Measurements from ENCODE around the gene DNAAF3. TPM values are rescaled to one million over a fixed set of nuclear protein-coding genes. Genes with fewer than 3 reads are reported as not detected.

DNAAF3 gene
- total RNA-seq, 4 donors from 2014 or later, result 0.34 to 0.88 TPM; not detected in 2

DNA sequence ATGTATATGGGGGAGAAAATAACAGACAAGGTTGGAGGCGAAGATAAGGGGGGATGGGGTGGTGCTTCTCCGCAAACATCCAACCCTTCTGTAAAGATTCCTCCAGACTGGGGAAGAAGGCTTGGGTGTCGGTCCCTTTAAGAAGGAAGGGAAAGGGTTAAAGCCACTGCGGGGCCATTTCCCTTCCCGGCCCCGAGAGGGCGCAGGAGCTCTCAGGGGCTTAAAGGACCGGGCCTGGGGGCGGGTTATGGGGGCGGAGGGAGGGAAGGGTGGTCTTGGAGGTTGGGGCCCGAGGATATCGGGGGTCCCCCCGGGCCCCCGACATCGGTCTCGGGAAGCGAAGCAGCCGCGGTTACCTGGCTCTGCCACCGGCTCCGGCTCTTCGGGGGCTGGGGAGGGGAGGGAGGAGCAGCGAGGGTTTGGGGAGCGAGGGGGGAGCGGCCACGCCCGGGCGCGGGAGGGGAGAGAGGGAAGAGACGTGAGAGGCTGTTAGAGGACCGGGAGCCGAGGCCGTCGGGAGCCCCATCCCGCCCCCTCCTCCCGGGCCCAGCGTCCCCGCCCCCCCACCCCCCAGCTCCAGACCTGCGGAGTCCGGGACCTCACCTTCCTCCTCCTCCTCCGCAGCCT, 20.2 kb downstream of the DNAAF3 start:
- TF ChIP-seq, protein P1, sequence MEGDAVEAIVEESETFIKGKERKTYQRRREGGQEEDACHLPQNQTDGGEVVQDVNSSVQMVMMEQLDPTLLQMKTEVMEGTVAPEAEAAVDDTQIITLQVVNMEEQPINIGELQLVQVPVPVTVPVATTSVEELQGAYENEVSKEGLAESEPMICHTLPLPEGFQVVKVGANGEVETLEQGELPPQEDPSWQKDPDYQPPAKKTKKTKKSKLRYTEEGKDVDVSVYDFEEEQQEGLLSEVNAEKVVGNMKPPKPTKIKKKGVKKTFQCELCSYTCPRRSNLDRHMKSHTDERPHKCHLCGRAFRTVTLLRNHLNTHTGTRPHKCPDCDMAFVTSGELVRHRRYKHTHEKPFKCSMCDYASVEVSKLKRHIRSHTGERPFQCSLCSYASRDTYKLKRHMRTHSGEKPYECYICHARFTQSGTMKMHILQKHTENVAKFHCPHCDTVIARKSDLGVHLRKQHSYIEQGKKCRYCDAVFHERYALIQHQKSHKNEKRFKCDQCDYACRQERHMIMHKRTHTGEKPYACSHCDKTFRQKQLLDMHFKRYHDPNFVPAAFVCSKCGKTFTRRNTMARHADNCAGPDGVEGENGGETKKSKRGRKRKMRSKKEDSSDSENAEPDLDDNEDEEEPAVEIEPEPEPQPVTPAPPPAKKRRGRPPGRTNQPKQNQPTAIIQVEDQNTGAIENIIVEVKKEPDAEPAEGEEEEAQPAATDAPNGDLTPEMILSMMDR (IDR thresholded peaks at IDR 0.05; ENCODE audit: low read depth), result no peak

DNA sequence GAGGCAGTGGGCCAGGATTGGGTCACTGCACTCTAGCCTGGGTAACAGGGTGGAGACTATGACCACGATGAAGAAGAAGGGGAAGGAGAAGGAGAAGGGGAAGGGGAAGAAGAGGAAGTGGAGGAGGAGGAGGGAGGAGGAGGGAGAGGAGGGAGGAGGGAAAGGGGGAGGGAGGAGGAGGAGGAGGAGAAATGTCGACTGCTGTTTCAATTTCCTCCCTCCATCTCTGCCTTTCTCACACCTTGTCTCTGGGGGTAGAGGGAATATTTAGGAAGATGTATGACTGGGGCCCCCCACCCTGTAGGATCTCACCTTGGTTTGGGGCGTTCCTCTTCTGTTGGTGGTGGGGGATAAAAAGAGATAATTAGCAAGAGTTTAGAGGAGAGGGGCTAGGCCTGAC, 21.2 kb downstream of the DNAAF3 start:
- TF ChIP-seq, protein P1 (IDR thresholded peaks at IDR 0.05; ENCODE audit: low read depth), result no peak

DNA sequence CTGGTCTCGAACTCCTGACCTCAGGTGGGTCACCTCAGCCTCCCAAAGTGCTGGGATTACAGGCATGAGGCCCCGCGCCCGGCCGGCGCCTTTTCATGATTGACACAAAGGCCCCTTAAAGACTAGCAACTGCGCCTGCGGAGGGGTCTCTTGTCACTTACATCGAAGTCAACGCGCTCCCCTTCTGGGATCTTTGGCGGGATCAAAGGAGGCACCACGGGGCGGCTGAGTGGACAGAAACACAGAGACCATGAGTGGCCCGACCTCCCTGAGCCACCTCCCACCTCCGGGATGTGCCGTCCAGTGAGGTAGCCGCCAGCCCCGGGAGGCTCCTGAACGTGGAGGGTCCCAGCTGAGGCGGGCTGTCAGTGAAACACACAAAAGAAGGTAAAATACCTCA, 24.7 kb downstream of the DNAAF3 start:
- TF ChIP-seq, protein P1 (IDR thresholded peaks at IDR 0.05; ENCODE audit: low read depth), result no peak

DNA sequence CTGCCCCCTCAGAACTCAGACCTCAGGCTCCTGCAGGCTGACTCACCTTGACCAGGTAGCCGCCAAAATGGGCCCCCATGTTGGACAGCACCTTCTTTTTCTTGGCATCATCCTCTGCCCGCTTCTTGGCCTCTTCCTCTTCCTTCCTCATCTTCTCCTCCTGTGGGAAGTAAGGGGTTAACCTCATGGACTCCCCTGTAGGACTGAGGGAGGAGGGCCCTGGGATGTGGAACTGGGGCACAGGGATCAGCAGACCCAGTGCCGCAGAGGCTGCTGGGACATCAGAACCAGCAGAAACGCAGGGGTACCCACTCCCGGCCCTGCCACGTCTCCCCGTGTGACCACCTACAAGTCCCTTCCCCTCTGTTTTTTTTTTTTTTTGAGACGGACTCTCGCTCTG, 28.5 kb downstream of the DNAAF3 start:
- TF ChIP-seq, protein P1 (IDR thresholded peaks at IDR 0.05; ENCODE audit: low read depth), result no peak

DNA sequence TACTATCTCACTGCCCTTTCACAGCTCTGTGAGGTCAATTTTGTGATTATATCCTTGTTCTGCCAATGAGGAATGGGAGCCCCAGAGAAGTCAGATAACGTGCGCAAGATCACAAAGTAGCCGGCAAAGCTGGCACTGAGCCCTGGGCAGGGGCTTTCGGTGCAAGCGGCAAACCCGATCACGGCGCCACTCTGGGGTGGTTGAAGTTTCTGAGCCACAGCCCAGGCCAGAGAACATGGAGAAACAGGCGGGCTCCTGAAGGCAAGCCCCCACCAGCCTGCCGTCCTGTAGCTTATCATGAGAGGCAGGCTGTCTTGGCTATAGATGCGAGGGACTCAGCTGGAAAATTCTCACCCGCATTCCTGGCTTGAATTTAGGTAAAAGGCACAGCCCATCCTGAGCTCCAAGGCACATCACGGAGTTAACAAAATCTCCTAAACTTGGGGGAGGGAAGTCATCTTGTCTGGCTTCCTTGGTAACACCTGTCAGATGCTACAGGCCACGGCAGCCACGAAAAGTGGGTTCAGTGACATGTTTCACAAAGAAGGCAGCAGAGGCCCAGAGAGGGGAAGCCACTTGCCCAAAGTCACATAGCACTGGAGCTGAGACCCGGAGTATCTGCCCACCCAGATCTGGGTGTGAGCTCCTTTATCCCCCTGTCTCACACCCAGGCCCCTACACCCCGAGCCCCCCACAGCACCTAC, 29.9 kb downstream of the DNAAF3 start:
- TF ChIP-seq, protein P1 (IDR thresholded peaks at IDR 0.05; ENCODE audit: low read depth), result no peak

DNA sequence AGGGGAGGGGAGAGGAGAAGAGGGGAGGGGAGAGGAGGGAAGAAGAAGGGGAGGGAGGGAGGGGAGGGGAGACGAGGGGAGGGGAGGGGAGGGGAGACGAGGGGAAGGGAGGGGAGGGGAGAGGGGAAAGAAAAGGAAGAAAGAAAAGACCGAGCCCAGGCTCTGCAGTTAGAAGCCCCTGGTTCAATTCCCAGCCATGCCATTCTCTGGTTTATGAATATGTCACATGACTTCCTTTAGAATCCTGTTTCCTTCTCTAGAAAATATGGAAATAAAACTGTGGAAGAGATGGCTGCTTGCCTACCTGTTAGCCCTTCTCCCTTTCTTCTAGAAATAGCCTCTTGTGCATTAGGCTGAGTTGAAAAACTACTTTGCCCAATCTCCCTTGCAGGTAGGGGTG, 31.7 kb downstream of the DNAAF3 start:
- TF ChIP-seq, protein P1 (IDR thresholded peaks at IDR 0.05; ENCODE audit: low read depth), result no peak

DNA sequence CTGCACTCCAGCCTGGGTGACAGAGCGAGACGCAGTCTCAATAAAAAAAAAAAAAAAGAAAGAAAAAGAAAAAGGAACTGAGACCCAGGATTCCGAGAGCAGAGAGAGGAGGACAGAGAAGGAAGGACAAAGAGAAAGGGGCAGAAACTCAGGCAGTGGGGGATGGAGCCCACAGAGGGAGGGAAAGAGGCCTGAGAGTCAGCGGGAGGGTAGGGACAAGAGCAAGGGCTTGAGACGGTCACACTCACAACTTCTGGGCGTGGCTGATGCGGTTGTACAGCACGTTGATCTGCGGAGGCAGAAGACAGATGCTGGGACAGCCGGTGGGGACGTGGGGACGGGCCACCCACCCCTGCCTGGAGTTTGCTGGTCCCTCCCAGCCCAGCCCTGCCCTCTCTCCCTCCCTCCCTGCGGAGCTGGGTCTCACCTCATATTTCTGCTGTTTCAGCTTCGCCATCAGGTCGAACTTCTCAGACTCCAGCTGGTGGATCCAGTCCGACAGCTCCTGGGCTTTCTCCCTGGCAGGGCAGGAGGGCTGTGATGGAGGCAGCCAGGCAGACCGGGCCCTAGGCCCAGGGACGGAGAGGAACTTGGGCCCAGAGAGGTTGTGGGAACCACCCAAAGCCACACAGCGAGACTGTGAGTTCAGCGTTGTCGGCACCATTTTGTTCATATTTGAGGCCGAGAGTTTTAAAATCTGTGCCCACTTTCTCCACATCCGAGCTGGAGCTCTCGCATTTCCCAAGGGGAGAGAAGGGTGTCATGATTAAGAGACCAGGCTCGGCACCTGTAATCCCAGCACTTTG, 32.6 kb downstream of the DNAAF3 start:
- TF ChIP-seq, protein P1 (IDR thresholded peaks at IDR 0.05; ENCODE audit: low read depth), result no peak
